ENCODE measurements around the gene LRP1B. TPM values are rescaled to one million over a fixed set of nuclear protein-coding genes. Genes with fewer than 3 reads are reported as not detected.

LRP1B gene
- total and polyA plus RNA-seq, 2 of the 8 experiments (the other 6 are each of a cell fraction or from before 2014, with no cell fraction given), result 0.03 TPM; not detected in 1

GRCh38 chr2:140539242-140539875, 1591.5 kb downstream of the LRP1B start:
- no peak for FAIRE-seq
- H3K56ac ChIP-seq (replicated peaks; ENCODE audit: insufficient read length, low read depth, low read length), result no peak overlapping the region
- no peaks in the 10 kb centered on the region for H3K79me1 ChIP-seq (ENCODE audit: low read depth, low read length)
- H4K5ac ChIP-seq (ENCODE audit: insufficient read length, low read depth, low read length), result no peak overlapping the region
- H2BK20ac ChIP-seq (ENCODE audit: low read length), result no peak overlapping the region
- no peak overlapping the region for H2BK5ac ChIP-seq (ENCODE audit: low read depth, low read length)
- no peaks in the 10 kb centered on the region for H3K27me3 ChIP-seq (replicated peaks in 1 of 4; ENCODE audit: control insufficient read depth in 3 of 4, extremely low read depth in 1 of 4, insufficient read depth in 3 of 4, low read length in 3 of 4)
- no peak overlapping the region for H4K91ac ChIP-seq (replicated peaks; ENCODE audit: insufficient read length, low read length)
- no peaks in the 10 kb centered on the region for H3K79me2 ChIP-seq (ENCODE audit: control insufficient read depth in 1 of 2, insufficient read depth in 2 of 2, low read length in 2 of 2)
- no peak overlapping the region for H3K14ac ChIP-seq (ENCODE audit: insufficient read length)
- no peak overlapping the region for H2BK120ac ChIP-seq (replicated peaks; ENCODE audit: low read depth, low read length)
- H3K18ac ChIP-seq (ENCODE audit: extremely low read depth, low read length), result no peak overlapping the region
- H2AK5ac ChIP-seq (ENCODE audit: low read depth, low read length), result no peak overlapping the region
- CTCF ChIA-PET (ENCODE audit: partially characterized antibody), result no interaction called here
- no peaks in the 10 kb centered on the region for H3K4me1 ChIP-seq (replicated peaks in 1 of 4; ENCODE audit: control insufficient read depth in 3 of 4, insufficient read depth in 4 of 4, low read length in 3 of 4)
- no peak overlapping the region for H3K4ac ChIP-seq (replicated peaks; ENCODE audit: insufficient read length, low read depth, low read length)
- no peak overlapping the region for H2BK15ac ChIP-seq (ENCODE audit: low read length)
- no peak overlapping the region for H2BK12ac ChIP-seq (ENCODE audit: low read depth, low read length)
- TF ChIP-seq SUZ12 (IDR thresholded peaks at IDR 0.05; ENCODE audit: low read length) (no peak), RBBP5 (IDR thresholded peaks at IDR 0.05; ENCODE audit: borderline replicate concordance, low read depth, low read length) (no peak), EGR1 (IDR thresholded peaks at IDR 0.05; ENCODE audit: borderline replicate concordance, low read depth, low read length) (no peak)
- no peak overlapping the region for H4K8ac ChIP-seq (ENCODE audit: extremely low read depth, insufficient read depth, low read length)
- H3K23ac ChIP-seq (ENCODE audit: insufficient read length), result no peak overlapping the region
- no peak overlapping the region for H3K27ac ChIP-seq (ENCODE audit: low read depth, low read length)
- no peaks in the 10 kb centered on the region for H3K36me3 ChIP-seq (ENCODE audit: control insufficient read depth in 2 of 4, insufficient read depth in 4 of 4, low read length in 3 of 4)
- WGBS, 2 experiments (ENCODE audit: extremely low coverage in 1 of 2, insufficient coverage in 1 of 2, insufficient read length in 1 of 2, insufficient replicate concordance in 2 of 2, low coverage in 1 of 2, low lambda C conversion rate in 2 of 2, missing lambda C conversion rate in 1 of 2), result 93% methylated on average over 7 of the region's 7 CpGs; no CpG with 5 or more reads in 1 of the 2 experiments
- POLR2A ChIA-PET (ENCODE audit: partially characterized antibody), result no interaction called here
- DNase-seq (ENCODE audit: low read depth in 1 of 2, low spot score in 2 of 2), result no peak
- no peaks in the 10 kb centered on the region for H3K23me2 ChIP-seq (ENCODE audit: low read depth, low read length)
- no peak overlapping the region for H3K4me3 ChIP-seq (ENCODE audit: extremely low read depth in 1 of 4, insufficient read depth in 2 of 4, low read depth in 3 of 4, low read length in 4 of 4)
- peak overlapping the region; percentile 69; the same call in 1 of the 2 replicates for H2AFZ ChIP-seq (ENCODE audit: low read length)
- H4K20me1 ChIP-seq (replicated peaks in 1 of 2; ENCODE audit: control insufficient read depth in 1 of 2, insufficient read depth in 2 of 2, low read length in 2 of 2), result no peaks in the 10 kb centered on the region
- no peak overlapping the region for H3K4me2 ChIP-seq (ENCODE audit: insufficient read depth in 1 of 2, low read depth in 2 of 2, low read length in 2 of 2)
- no peak overlapping the region for H3K9ac ChIP-seq (replicated peaks in 1 of 4; ENCODE audit: extremely low read depth in 1 of 4, low read depth in 3 of 4, low read length in 3 of 4)
- H3K9me3 ChIP-seq (ENCODE audit: insufficient read depth in 2 of 2, low read depth in 1 of 2, low read length in 1 of 2), result no peaks in the 10 kb centered on the region

Measured in H1 (cell line).